HL-60/S4 treated with retinoic acid at 250 ng/mL for 4 days and 3 days (cell line): Measurements from ENCODE around the gene CYB5R3.
"Not testable (repeated sequence)": the region's sequence is repeated elsewhere in the genome, so short reads cannot be mapped to it uniquely, and the experiment has no call there.

Experiments
- in situ Hi-C: fragments of 300-500 bp; cut with MboI; formaldehyde crosslinking; loops from 2 replicates; pipeline ENCODE4 v1.7.0; 2022; ENCODE audit warnings: low sequenced_read_pairs

CYB5R3 gene

GRCh38 chr22:42575996-42576574 is 73.1 kb downstream of the CYB5R3 start:
- in situ Hi-C loops = not testable (repeated sequence)

DNA sequence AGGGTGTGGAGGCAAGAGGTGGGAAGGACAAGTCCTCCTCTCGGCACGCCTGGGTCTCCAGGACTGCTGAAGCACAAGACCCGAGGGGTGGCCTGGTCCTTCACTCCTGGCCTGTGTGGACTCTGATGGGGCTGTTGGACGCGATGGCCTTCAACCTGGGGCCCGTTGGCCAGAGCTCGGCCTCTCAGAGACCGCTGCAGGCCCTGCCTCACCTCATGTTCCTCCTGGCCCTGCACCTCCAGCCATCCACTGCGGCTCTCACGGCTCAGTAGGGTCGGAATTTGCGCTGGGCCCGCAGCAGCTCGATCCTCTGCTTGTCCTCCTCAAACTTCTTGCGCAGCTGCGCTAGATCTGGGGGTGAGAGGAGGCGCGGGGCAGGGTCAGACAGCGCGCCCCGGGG is 74.7 kb downstream of the CYB5R3 start:
- in situ Hi-C loops = not testable (repeated sequence)

GRCh38 chr22:42574046-42574445 is 75.1 kb downstream of the CYB5R3 start:
- in situ Hi-C loops = not testable (repeated sequence)

- in situ Hi-C loops = not testable (repeated sequence)
Observed at GRCh38 chr22:42571068-42571467, 78.1 kb downstream of the CYB5R3 start.

DNA sequence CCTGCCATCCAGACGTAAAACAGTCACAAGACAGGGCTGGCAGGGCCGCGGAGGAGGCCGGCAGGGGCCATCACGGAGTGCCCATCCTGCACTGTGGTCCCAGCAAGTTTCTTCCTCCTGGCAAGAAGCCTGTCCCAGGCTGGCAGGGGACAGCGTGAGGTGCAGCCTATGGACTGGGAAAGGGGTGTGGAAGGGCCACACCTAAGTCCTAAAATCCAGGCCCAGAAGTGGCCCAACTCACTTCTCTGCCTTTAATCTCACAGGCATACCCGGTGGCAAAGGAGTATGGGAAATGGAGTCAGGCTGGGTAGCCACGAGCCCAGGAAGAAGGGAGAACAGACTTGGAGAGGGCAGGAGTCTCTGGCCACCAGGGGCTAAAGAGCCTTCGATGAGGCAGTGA is 78.6 kb downstream of the CYB5R3 start:
- in situ Hi-C loops = not testable (repeated sequence)

GRCh38 chr22:42567950-42568349 is 81.2 kb downstream of the CYB5R3 start:
- in situ Hi-C loops = not testable (repeated sequence)
